NCI-H446 (cell line): ENCODE measurements around the gene ZFP57.
A peak's percentile ranks its signal among the peaks of the same experiment; 100 is the strongest.

ENCODE experiments used
- DNase-seq, 2 experiments: peaks; one replicate each; lab custom pipeline; 2025; lab: John Stamatoyannopoulos, UW

Gene ZFP57

DNA sequence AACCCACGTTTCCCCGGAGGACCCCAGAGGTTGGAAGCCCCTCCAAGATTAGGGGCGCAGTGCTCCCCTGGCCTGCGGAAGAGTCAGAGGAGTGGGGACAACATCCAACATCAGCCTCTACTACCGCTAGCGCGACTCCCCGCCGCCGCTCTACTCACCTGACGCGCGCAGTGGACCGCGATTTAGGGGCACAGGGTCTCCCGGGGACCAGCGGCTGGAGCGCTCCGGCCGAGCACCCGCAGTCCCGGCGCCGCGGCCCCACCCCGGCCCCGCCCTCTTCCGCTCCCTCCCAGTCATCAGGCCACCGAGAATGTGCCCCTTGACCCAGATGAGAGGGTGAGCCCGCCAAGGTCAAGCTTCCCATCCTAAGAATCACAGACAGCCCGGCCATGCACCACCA, at the start of gene ZFP57:
ZFP57 (minus strand) TSS at position 249 of the 400 bp plus-strand sequence. CDS start 4,149 bp downstream, outside the sequence.
- no peak for DNase-seq

GRCh38 chr6:29730575-29731126, 49.7 kb upstream of the ZFP57 start:
- DNase-seq, result no peak

GRCh38 chr6:29729774-29730328, 48.9 kb upstream of the ZFP57 start:
- no peak for DNase-seq

GRCh38 chr6:29728875-29729270, 47.9 kb upstream of the ZFP57 start:
- DNase-seq, result no peak

DNA sequence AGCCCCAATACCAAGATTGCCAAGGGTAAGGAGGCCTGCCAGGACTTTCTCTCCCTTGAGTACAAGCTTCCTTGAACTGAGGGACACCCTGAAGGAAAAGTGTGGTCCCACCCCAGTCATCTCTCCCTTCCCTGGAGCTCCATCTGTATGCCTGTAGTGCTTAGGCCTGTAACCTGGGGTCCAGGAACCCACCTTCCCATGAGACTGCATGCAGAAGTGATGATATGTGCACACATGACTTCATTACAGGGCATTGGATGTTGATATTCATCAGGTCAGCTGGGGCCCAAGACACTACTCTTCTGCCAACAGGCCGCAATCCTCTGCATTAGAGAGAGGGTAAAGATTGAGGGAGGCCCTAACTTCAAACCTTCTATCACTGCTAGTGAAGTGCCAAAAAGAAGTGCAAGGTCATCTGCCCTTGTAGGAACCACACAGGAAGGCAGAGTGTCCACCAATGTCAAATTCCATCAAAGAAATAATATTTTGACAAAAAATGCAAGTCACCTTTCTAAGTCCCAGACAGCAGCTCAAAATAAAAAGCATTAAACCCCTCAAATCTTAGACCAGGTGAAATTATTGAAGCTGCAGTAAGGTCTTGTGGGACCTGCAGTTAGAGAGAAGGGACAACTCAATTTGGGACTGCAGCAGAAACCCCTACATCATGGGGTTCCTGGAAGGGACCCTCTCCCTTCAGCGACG, 47.4 kb upstream of the ZFP57 start:
- DNase-seq, result no peak

- no peak for DNase-seq
These were observed 46.7 kb upstream of the ZFP57 start for GRCh38 chr6:29727637-29728036.

DNA sequence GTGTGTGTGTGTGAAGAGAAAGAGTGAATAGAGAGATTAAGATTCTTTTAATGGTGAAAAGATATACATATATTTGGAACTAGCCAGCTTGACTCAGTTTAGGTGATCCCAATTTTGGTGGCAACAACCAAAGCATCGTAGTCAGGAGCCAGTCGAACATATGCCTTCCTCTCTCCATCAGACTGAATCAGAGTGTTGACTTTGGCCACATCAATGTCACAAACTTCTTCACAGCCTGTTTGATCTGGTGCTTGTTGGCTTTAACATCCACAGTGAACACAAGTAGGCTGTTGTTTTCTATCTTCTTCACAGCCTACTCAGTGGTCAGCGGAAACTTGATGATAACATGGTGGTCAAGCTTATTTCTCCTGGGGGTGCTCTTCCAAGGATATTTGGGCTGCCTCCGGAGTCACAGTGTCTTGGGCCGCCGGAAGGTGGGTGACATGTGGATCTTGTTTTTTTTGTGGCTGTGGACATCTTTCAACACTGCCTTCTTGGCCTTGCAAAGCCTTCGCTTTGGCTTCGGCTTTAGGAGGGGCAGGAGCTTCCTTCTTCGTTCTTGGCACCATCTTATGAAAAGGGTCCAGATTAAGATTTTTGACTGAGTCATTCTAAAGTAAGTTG, 45.7 kb upstream of the ZFP57 start:
- no peak for DNase-seq

GRCh38 chr6:29726001-29726400, 45.0 kb upstream of the ZFP57 start:
- DNase-seq, result no peak

DNA sequence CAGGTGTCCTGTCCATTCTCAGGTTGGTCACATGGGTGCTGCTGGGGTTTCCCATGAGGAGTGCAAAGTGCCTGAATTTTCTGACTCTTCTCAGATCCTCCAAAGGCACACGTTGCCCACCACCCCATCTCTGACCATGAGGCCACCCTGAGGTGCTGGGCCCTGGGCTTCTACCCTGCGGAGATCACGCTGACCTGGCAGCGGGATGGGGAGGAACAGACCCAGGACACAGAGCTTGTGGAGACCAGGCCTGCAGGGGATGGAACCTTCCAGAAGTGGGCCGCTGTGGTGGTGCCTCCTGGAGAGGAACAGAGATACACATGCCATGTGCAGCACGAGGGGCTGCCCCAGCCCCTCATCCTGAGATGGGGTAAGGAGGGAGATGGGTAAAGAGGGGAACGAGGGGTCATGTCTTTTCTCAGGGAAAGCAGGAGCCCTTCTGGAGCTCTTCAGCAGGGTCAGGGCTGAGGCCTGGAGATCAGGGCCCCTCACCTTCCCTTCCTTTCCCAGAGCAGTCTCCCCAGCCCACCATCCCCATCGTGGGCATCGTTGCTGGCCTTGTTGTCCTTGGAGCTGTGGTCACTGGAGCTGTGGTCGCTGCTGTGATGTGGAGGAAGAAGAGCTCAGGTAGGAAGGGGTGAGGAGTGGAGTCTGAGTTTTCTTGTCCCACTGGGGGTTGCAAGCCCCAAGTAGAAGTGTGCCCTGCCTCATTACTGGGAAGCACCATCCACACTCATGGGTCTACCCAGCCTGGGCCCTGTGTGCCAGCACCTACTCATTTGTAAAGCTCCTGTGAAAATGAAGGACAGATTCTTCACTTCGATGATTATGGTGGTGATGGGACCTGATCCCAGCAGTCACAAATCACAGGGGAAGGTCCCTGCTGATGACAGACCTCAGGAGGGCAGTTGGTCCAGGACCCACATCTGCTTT, 44.3 kb upstream of the ZFP57 start:
- no peak for DNase-seq

DNA sequence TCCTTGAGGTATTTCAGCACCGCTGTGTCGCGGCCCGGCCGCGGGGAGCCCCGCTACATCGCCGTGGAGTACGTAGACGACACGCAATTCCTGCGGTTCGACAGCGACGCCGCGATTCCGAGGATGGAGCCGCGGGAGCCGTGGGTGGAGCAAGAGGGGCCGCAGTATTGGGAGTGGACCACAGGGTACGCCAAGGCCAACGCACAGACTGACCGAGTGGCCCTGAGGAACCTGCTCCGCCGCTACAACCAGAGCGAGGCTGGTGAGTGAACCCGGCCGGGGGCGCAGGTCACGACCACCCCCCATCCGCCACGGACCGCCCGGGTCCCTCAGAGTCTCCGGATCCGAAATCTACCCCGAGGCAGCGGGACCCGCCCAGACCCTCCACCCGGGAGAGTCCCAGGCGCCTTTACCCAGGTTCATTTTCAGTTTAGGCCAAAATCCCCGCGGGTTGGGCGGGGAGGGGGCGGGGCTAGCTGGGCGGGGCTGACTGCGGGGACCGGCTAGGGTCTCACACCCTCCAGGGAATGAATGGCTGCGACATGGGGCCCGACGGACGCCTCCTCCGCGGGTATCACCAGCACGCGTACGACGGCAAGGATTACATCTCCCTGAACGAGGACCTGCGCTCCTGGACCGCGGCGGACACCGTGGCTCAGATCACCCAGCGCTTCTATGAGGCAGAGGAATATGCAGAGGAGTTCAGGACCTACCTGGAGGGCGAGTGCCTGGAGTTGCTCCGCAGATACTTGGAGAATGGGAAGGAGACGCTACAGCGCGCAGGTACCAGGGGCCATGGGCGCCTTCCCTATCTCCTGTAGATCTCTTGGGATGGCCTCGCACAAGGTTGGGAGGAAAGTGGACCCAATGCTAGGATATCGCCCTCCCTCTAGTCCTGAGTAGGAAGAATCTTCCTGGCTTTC, 43.0 kb upstream of the ZFP57 start:
- DNase-seq, result no peak

- DNase-seq, result peak; percentile 50 to 67
These were observed 42.3 kb upstream of the ZFP57 start, which contains the start of gene HLA-F for GRCh38 chr6:29723262-29723665. Gene HLA-F (plus strand): TSS chr6:29723434. CDS start chr6:29723464, 30 bp downstream.

- DNase-seq, result no peak
These were observed 39.9 kb upstream of the ZFP57 start for GRCh38 chr6:29720863-29721262.

DNA sequence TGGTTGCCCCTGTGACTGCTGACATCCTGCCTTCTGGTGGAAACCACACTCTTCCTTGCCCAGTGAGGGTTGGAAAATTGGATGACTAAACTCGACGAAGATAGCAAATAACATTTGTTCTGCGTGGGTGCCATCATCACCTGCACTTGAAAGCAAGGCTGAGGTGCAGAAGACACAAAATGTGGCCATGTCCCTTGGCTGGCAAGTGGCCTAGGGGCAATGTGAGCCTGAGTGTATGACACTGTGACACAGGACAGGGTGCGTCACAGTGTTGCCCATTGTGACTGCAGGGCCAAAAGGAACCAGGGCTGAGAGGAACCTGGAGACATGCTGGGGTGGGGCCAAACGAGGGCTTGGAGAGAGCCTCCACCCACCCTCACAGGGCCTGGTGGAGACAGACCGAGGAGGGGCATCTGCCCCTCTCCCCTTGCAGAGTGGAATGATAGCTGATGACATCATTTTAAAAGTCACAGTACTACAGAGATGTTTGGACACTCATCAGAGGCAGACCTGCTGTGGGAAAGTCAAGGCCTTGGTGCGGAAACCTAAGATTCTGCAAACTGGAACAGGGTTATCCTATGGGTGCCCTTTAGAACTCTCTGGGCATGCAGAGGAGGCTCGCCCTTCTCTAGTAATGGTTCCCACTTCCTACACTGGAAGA, 29.5 kb upstream of the ZFP57 start:
- DNase-seq, result no peak

GRCh38 chr6:29709188-29709587, 28.2 kb upstream of the ZFP57 start:
- no peak for DNase-seq

DNA sequence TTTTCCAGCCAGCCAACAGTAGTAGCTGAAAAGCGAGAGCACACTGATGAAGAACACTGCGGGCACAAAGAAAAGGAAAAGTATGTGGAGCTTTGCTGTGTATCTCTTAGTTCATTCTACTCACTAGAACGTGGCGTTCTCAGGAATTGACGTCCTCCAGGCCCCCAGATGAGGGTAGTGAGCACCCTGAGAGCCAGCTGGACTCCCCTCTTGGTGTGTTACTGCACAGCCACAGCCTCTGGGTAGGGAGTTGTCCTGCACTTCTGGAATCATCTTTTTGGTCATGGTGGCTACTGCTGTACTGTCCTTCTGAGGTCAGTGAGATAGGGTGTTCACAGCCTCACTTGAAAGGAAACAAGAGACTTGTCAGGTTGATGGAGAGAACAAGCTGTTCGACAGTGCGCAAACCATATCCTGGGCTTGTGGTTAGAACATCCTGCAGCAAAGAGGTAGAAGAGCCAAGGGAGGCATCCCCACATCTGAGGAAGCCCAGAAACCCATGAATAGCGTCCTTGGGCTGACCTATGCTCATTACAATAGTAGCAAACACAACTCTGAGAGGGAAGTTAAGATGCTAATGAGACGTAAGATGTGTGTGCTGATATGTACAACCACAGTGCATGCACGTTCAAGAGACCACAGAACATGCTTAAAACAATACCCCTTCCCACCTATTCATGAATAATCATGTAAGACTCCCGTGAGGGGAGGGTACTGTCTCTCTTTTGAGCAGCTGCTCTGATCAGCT, 27.7 kb upstream of the ZFP57 start:
- no peak for DNase-seq

DNA sequence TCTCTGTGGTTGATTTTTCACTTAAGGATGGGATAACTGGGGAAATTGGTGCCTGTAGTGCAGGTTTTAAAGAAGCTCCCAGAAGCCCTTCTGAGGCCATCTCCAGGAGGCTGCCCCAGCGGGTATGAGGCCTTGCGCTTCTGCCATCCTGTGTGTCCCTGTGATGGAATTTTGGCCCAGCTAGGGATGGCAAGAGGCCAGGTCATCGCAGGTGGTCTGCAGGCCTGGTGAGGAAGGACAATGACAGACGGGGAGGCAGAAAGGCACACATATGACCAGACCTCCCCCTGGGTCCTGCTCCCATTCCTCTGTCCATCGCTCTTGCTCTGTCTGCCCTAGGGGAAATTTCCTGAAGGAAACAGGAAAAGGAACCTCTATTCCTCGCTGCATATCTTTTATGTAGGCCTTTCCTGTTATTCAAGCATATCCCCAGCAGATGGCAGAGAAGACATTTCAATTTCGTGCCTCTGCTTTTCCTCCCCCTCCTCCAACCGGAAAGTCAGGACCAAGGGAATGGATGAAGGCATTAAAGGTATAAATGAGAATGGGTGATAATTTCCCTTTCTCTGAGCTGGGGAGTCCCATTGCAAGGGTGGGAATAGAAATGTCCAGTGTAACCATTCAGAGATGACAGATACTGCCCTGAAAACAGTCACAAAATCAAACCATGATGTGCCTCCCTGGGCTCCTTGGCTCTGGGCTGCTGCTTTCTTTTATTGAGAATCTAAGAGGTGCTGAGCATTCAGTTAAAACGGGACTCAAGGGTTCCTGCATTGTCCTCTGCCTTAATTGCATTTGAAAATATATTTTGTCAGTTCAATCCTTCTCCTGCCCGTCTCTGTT, 24.7 kb upstream of the ZFP57 start:
- peak in 1 of 2 experiments; percentile 32 for DNase-seq

- peak in 1 of 2 experiments; percentile 42 for DNase-seq
These were observed 21.7 kb upstream of the ZFP57 start for GRCh38 chr6:29702519-29703103.
